GM20000 (cell line): ENCODE measurements around the gene MYBPC3.

ENCODE experiments used
- DNase-seq: peaks from one replicate; pipeline ENCODE4 v3.0.0; 2012; ENCODE audit warnings: low spot score
- CTCF ChIP-seq: IDR thresholded peaks from 2 replicates; pipeline ENCODE4 v1.5.1; 2012; ENCODE audit warnings: mild to moderate bottlenecking, control low read depth; ENCODE audit errors: extremely low read depth, missing control alignments

The MYBPC3 gene

GRCh38 chr11:47356998-47357329, 4.5 kb upstream of the MYBPC3 start:
- DNase-seq, result no peak
- no peak for TF ChIP-seq CTCF

GRCh38 chr11:47356129-47356997, 3.9 kb upstream of the MYBPC3 start:
- TF ChIP-seq CTCF, result no peak
- DNase-seq, result no peak

- TF ChIP-seq CTCF, result peak; percentile 12
- DNase-seq, result no peak
Observed at GRCh38 chr11:47355283-47356128, 3.0 kb upstream of the MYBPC3 start.

- no peak for DNase-seq
- TF ChIP-seq CTCF, result no peak
Observed at GRCh38 chr11:47354913-47355282, 2.4 kb upstream of the MYBPC3 start.

GRCh38 chr11:47353978-47354774, 1.7 kb upstream of the MYBPC3 start:
- no peak for TF ChIP-seq CTCF
- DNase-seq, result no peak

GRCh38 chr11:47351156-47352126, 1.1 kb downstream of the MYBPC3 start:
- no peak for TF ChIP-seq CTCF

More at GRCh38 chr11:47351156-47352126, 1.1 kb downstream of the MYBPC3 start:
- DNase-seq, result no peak
